CD14-positive monocyte (primary cell): ENCODE results near the gene JMJD1C. TPM values are rescaled to one million over a fixed set of nuclear protein-coding genes. Genes with fewer than 3 reads are reported as not detected.
A peak's percentile ranks its signal among the peaks of the same experiment; 100 is the strongest.

Experiments used
- DNase-seq, 3 donors: peaks; one replicate each; pipeline ENCODE4 v3.0.0-alpha.2; 2011 to 2022
- H2AFZ ChIP-seq: 2 replicates; pipeline ENCODE4 v1.6.0; 2012; ENCODE audit warnings: mild to moderate bottlenecking, low read depth, low read length, inconsistent platforms; ENCODE audit not compliant: insufficient read depth, poor library complexity, severe bottlenecking
- H3K27ac ChIP-seq, 2 donors: 1 replicate in 1 of 2; 2 replicates in 1 of 2; pipeline ENCODE4 v1.5.1; 2012 to 2013; ENCODE audit warnings: low read length in 2 of 2, control low read depth in 1 of 2, inconsistent platforms in 1 of 2, low read depth in 1 of 2, mild to moderate bottlenecking in 1 of 2
- H3K27me3 ChIP-seq, 2 donors: one replicate each; pipeline versions ENCODE4 v1.6.0 to v1.6.1; 2011 to 2013; ENCODE audit warnings: low read length in 2 of 2; ENCODE audit not compliant: control insufficient read depth in 2 of 2, insufficient read depth in 2 of 2
- H3K36me3 ChIP-seq, 2 donors: replicated peaks in 1 of 2; 1 replicate in 1 of 2; 2 replicates in 1 of 2; pipeline versions ENCODE4 v1.5.1 to v1.6.1; 2012 to 2013; ENCODE audit warnings: low read length in 2 of 2, control low read depth in 1 of 2, inconsistent platforms in 1 of 2, mild to moderate bottlenecking in 1 of 2; ENCODE audit not compliant: insufficient read depth in 2 of 2, control insufficient read depth in 1 of 2
- H3K4me1 ChIP-seq, 2 donors: 1 replicate in 1 of 2; 2 replicates in 1 of 2; pipeline versions ENCODE4 v1.5.1 to v1.6.1; 2012 to 2013; ENCODE audit warnings: low read length in 2 of 2, control low read depth in 1 of 2, inconsistent platforms in 1 of 2, mild to moderate bottlenecking in 1 of 2, moderate library complexity in 1 of 2; ENCODE audit not compliant: insufficient read depth in 2 of 2, control insufficient read depth in 1 of 2
- H3K4me2 ChIP-seq: replicated peaks from 2 replicates; pipeline ENCODE3; 2012; ENCODE audit warnings: low read length, moderate library complexity, mild to moderate bottlenecking; ENCODE audit not compliant: poor library complexity, severe bottlenecking; ENCODE audit errors: extremely low read depth
- H3K4me3 ChIP-seq, 3 experiments: fragments of 200-600 bp in 1 of 3; sonication (generic) in 1 of 3; replicated peaks in 1 of 3; 1 replicate in 2 of 3; 2 replicates in 1 of 3; pipeline ENCODE4 v1.5.1; 2011 to 2013; ENCODE audit warnings: low read length in 3 of 3, mild to moderate bottlenecking in 3 of 3, control low read depth in 2 of 3, low read depth in 2 of 3, inconsistent platforms in 1 of 3, moderate library complexity in 1 of 3
- H3K79me2 ChIP-seq: 2 replicates; pipeline ENCODE4 v1.6.0; 2012; ENCODE audit warnings: mild to moderate bottlenecking, control low read depth, inconsistent platforms, low read length, moderate library complexity; ENCODE audit not compliant: insufficient read depth
- H3K9ac ChIP-seq: 2 replicates; pipeline ENCODE4 v1.6.0; 2017; ENCODE audit warnings: low read length, mild to moderate bottlenecking; ENCODE audit not compliant: insufficient read depth, poor library complexity, severe bottlenecking
- H3K9me3 ChIP-seq, 2 donors: replicated peaks in 1 of 2; 1 replicate in 1 of 2; 2 replicates in 1 of 2; pipeline versions ENCODE4 v1.5.1 to v1.6.1; 2012 to 2013; ENCODE audit warnings: low read length in 2 of 2, control low read depth in 1 of 2; ENCODE audit not compliant: control insufficient read depth in 1 of 2, insufficient read depth in 1 of 2
- H4K20me1 ChIP-seq: 2 replicates; pipeline ENCODE4 v1.6.0; 2012; ENCODE audit warnings: mild to moderate bottlenecking, low read length, control low read depth, moderate library complexity; ENCODE audit not compliant: insufficient read depth
- H3K27ac Mint-ChIP-seq, 7 donors: one replicate each; pipeline ENCODE4 v1.8.0; 2020; ENCODE audit warnings: mild to moderate bottlenecking in 7 of 7, mixed read lengths in 7 of 7, moderate library complexity in 6 of 7, inconsistent platforms in 2 of 7
- H3K27me3 Mint-ChIP-seq, 3 donors: one replicate each; pipeline ENCODE4 v1.8.0; 2021 to 2022; ENCODE audit warnings: low read depth in 3 of 3, mild to moderate bottlenecking in 3 of 3, mixed read lengths in 3 of 3, moderate library complexity in 3 of 3, inconsistent platforms in 1 of 3
- H3K36me3 Mint-ChIP-seq, 2 donors: one replicate each; pipeline ENCODE4 v1.8.0; 2020; ENCODE audit warnings: mixed read lengths in 2 of 2, inconsistent platforms in 1 of 2, mild to moderate bottlenecking in 1 of 2
- H3K4me1 Mint-ChIP-seq: one replicate; pipeline ENCODE4 v1.8.0; 2020; ENCODE audit warnings: mild to moderate bottlenecking, mixed read lengths
- H3K4me3 Mint-ChIP-seq, 2 donors: one replicate each; pipeline ENCODE4 v1.8.0; 2020; ENCODE audit warnings: mild to moderate bottlenecking in 2 of 2, mixed read lengths in 2 of 2, moderate library complexity in 1 of 2
- H3K9me3 Mint-ChIP-seq, 7 donors: one replicate each; pipeline ENCODE4 v1.8.0; 2020 to 2022; ENCODE audit warnings: mixed read lengths in 7 of 7, mild to moderate bottlenecking in 6 of 7, moderate library complexity in 6 of 7, inconsistent platforms in 2 of 7
- CTCF ChIP-seq: fragments of 200-600 bp; IDR thresholded peaks from one replicate; pipeline ENCODE4 v1.8.0; 2022; ENCODE audit warnings: antibody characterized with exemption, mild to moderate bottlenecking
- WGBS: methylation state at CpG from one replicate; pipeline ENCODE4 v1.1.5; 2013; ENCODE audit warnings: missing lambda C conversion rate; ENCODE audit not compliant: insufficient coverage; 5-methylcytosine and 5-hydroxymethylcytosine counted together
- intact Hi-C, 2 donors: fragments of 100-400 bp; cut with micrococcal nuclease; formaldehyde crosslinking; loops; one replicate each; pipeline versions ENCODE4 v1.15.0 to v1.15.1; 2023
- polyA plus RNA-seq, 3 donors: library from polyadenylated mRNA; depleted of rRNA in 1 of 3; unstranded in 2 of 3; stranded (reverse) in 1 of 3; fragments of 300-500 nt in 2 of 3; fragments of >200 nt in 1 of 3; fragmentation: Illumina TruSeq in 2 of 3; gene quantifications; 1 replicate in 2 of 3; 2 replicates in 1 of 3; pipeline ENCODE4 v1.2.3, GENCODE V29; 2012 to 2021

Gene JMJD1C
- polyA plus RNA-seq, 3 donors: 27.8 to 84.8 (median 46.5) TPM

- no peak for DNase-seq
- intact Hi-C loops: no loop called here
- Histone ChIP-seq H3K4me3 (no peak overlapping the region), H3K9me3 (no peaks in the 10 kb centered on the region), H4K20me1 (peaks cover 83% of the 10 kb centered on the region), H2AFZ (no peak overlapping the region), H3K36me3 (no peaks in the 10 kb centered on the region), H3K4me2 (no peak overlapping the region), H3K9ac (no peak overlapping the region), H3K27ac (no peak overlapping the region), H3K27me3 (no peaks in the 10 kb centered on the region), H3K4me1 (peaks cover 19 to 49% of the 10 kb centered on the region in 2 donors), H3K79me2 (peaks cover 81% of the 10 kb centered on the region)
- 95% methylated on average over 6 of the region's 13 CpGs for WGBS
- TF ChIP-seq CTCF: no peak
- Mint-ChIP-seq H3K36me3 (peaks cover 4 to 11% of the 10 kb centered on the region in 2 donors), H3K27me3 (peaks cover 0 to 3% (median 0%) of the 10 kb centered on the region in 3 donors), H3K27ac (no peak overlapping the region), H3K4me3 (no peak overlapping the region), H3K9me3 (no peaks in the 10 kb centered on the region), H3K4me1 (peaks cover 33% of the 10 kb centered on the region)
Measured at GRCh38 chr10:63434866-63435854, 30.6 kb downstream of the JMJD1C start.

GRCh38 chr10:63431962-63432797, 33.6 kb downstream of the JMJD1C start:
- Histone ChIP-seq H3K27ac (no peak overlapping the region), H3K36me3 (no peaks in the 10 kb centered on the region), H3K27me3 (no peaks in the 10 kb centered on the region), H3K79me2 (peaks cover 92% of the 10 kb centered on the region), H3K4me2 (no peak overlapping the region), H3K4me3 (no peak overlapping the region), H3K4me1 (peaks cover 12 to 30% of the 10 kb centered on the region in 2 donors), H3K9ac (no peak overlapping the region), H3K9me3 (no peaks in the 10 kb centered on the region), H2AFZ (no peak overlapping the region), H4K20me1 (peaks cover 83% of the 10 kb centered on the region)
- Mint-ChIP-seq H3K4me3 (no peak overlapping the region), H3K4me1 (peaks cover 41% of the 10 kb centered on the region), H3K27ac (peak overlapping the region in 1 of 7 donors; percentile 33), H3K36me3 (peaks cover 4 to 16% of the 10 kb centered on the region in 2 donors), H3K27me3 (peaks cover 0 to 3% (median 0%) of the 10 kb centered on the region in 3 donors), H3K9me3 (peaks cover 0 to 2% (median 0%) of the 10 kb centered on the region in 7 donors)
- no CpG with 5 or more reads among the region's 5 CpGs for WGBS
- DNase-seq: peak in 1 of 3 donors; percentile 40
- intact Hi-C loops: no loop called here
- TF ChIP-seq CTCF: no peak
